Calu3 (cell line): Measurements from ENCODE around the gene NBR1. TPM values are rescaled to one million over a fixed set of nuclear protein-coding genes. Genes with fewer than 3 reads are reported as not detected.
"Not testable (repeated sequence)": the region's sequence is repeated elsewhere in the genome, so short reads cannot be mapped to it uniquely, and the experiment has no call there.

Source experiments
- BruUV-seq: library from RNA; stranded (reverse); fragments of 400-500 nt; replicated peaks from 2 replicates; lab custom pipeline; 2021; lab: Mats Ljungman, UMichigan
- CTCF ChIA-PET: fragments of 300-600 bp; sonication (Branson Sonifier 250); formaldehyde crosslinking; loops from one replicate; lab custom pipeline; 2022; ENCODE audit warnings: antibody characterized with exemption; lab: Charles Lee
- DNase-seq: peaks from one replicate; pipeline ENCODE4 v3.0.0; 2022
- H3K27ac Mint-ChIP-seq: one replicate; pipeline ENCODE4 v1.8.0; 2022; ENCODE audit warnings: mixed read lengths; ENCODE audit not compliant: unreplicated experiment
- H3K27me3 Mint-ChIP-seq: one replicate; pipeline ENCODE4 v1.8.0; 2022; ENCODE audit warnings: mixed read lengths; ENCODE audit not compliant: unreplicated experiment
- H3K36me3 Mint-ChIP-seq: one replicate; pipeline ENCODE4 v1.8.0; 2022; ENCODE audit warnings: mild to moderate bottlenecking, moderate library complexity, mixed read lengths; ENCODE audit not compliant: insufficient read depth, unreplicated experiment
- H3K4me1 Mint-ChIP-seq: one replicate; pipeline ENCODE4 v1.8.0; 2022; ENCODE audit warnings: mild to moderate bottlenecking, low read depth, mixed read lengths; ENCODE audit not compliant: unreplicated experiment
- H3K4me3 Mint-ChIP-seq: one replicate; pipeline ENCODE4 v1.8.0; 2022; ENCODE audit warnings: mild to moderate bottlenecking, low read depth, moderate library complexity, mixed read lengths; ENCODE audit not compliant: unreplicated experiment
- H3K9me3 Mint-ChIP-seq: one replicate; pipeline ENCODE4 v1.8.0; 2022; ENCODE audit warnings: low read depth, mixed read lengths; ENCODE audit not compliant: unreplicated experiment
- CTCF ChIP-seq: fragments of 200-600 bp; IDR thresholded peaks from one replicate; pipeline ENCODE4 v1.8.0; 2022; ENCODE audit warnings: antibody characterized with exemption; ENCODE audit not compliant: unreplicated experiment
- intact Hi-C: fragments of 100-400 bp; cut with micrococcal nuclease; formaldehyde crosslinking; loops from one replicate; pipeline ENCODE4 v1.10.0; 2022; ENCODE audit not compliant: unreplicated experiment
- total RNA-seq: library from RNA; stranded (reverse); gene quantifications from 2 replicates; pipeline ENCODE4 v1.2.3, GENCODE V29; 2022

NBR1 gene
- total RNA-seq, 1 experiment from 2014 or later = 89.0 TPM

GRCh38 chr17:43126911-43127290, 44.1 kb upstream of the NBR1 start:
- no peak for TF ChIP-seq CTCF
- Mint-ChIP-seq H3K9me3 (no peaks in the 10 kb centered on the region), H3K4me1 (peaks cover 59% of the 10 kb centered on the region), H3K27ac (peak overlapping the region; percentile 87), H3K27me3 (no peaks in the 10 kb centered on the region), H3K36me3 (peaks cover 82% of the 10 kb centered on the region), H3K4me3 (peak overlapping the region; percentile 97)
- CTCF ChIA-PET = no interaction called here
- BruUV-seq = no TSS peak
- DNase-seq = no peak
- intact Hi-C loops = no loop called here

- H3K27me3 Mint-ChIP-seq, DNase-seq, BruUV-seq, CTCF ChIA-PET, H3K9me3 Mint-ChIP-seq, intact Hi-C loops: not testable (repeated sequence)
- H3K27ac Mint-ChIP-seq = peak overlapping the region; percentile 87
- peaks cover 59% of the 10 kb centered on the region for H3K4me1 Mint-ChIP-seq
- peak overlapping the region; percentile 97 for H3K4me3 Mint-ChIP-seq
- H3K36me3 Mint-ChIP-seq = peaks cover 82% of the 10 kb centered on the region
These were observed 43.6 kb upstream of the NBR1 start for GRCh38 chr17:43127333-43127876.

GRCh38 chr17:43129671-43130010, 41.4 kb upstream of the NBR1 start:
- Mint-ChIP-seq H3K4me1 (peaks cover 51% of the 10 kb centered on the region), H3K9me3 (no peaks in the 10 kb centered on the region), H3K27ac (peak overlapping the region; percentile 87), H3K27me3 (no peaks in the 10 kb centered on the region), H3K4me3 (peak overlapping the region; percentile 97), H3K36me3 (peaks cover 97% of the 10 kb centered on the region)
- CTCF ChIA-PET = interaction anchor here (0.9 to 1.7 kb wide), 5 partner anchors 15 to 209 kb away, joined by 3 to 15 read pairs (median 5); no protein-coding TSS in a partner anchor
- TF ChIP-seq CTCF = no peak
- no TSS peak for BruUV-seq
- DNase-seq = no peak
- intact Hi-C loops = loop anchor here (2.0 kb wide), 2 partner anchors 41 to 105 kb away; partner anchors contain the start of genes NBR1 and RND2

- no peak for TF ChIP-seq CTCF
- BruUV-seq = no TSS peak
- intact Hi-C loops = no loop called here
- Mint-ChIP-seq H3K4me1 (peaks cover 32% of the 10 kb centered on the region), H3K27me3 (no peaks in the 10 kb centered on the region), H3K27ac (no peak overlapping the region), H3K36me3 (peaks cover 89% of the 10 kb centered on the region), H3K4me3 (no peak overlapping the region), H3K9me3 (no peaks in the 10 kb centered on the region)
- CTCF ChIA-PET = interaction anchor here (0.7 kb wide), 1 partner anchor 87 kb away, joined by 5 read pairs; no protein-coding TSS in a partner anchor
- DNase-seq = no peak
These were observed 38.9 kb upstream of the NBR1 start for GRCh38 chr17:43132117-43132516.

- H3K27me3 Mint-ChIP-seq, H3K27ac Mint-ChIP-seq, H3K4me3 Mint-ChIP-seq, H3K9me3 Mint-ChIP-seq, DNase-seq, BruUV-seq, intact Hi-C loops: not testable (repeated sequence)
- CTCF ChIA-PET = interaction anchor here (0.7 kb wide), 1 partner anchor 60 kb away, joined by 3 read pairs; no protein-coding TSS in a partner anchor
- Mint-ChIP-seq H3K4me1 (peaks cover 26% of the 10 kb centered on the region), H3K36me3 (peaks cover 87% of the 10 kb centered on the region)
These were observed 37.6 kb upstream of the NBR1 start for GRCh38 chr17:43133439-43133838.
